ENCODE results near the gene NEK10. TPM values are rescaled to one million over a fixed set of nuclear protein-coding genes. Genes with fewer than 3 reads are reported as not detected.

NEK10 gene
- total and polyA plus RNA-seq, 2 donors (not counting 3 experiments of a cell fraction or from before 2014, with no cell fraction given), result 0.32 to 5.0 TPM

- H3K4me1 ChIP-seq (ENCODE audit: control insufficient read depth, extremely low read depth, insufficient read depth, low read length), result no peaks in the 10 kb centered on the region
- no TSS peak for BruUV-seq (replicated peaks)
- no peak for TF ChIP-seq POLR2AphosphoS5 (IDR thresholded peaks at IDR 0.05; ENCODE audit: insufficient read depth, low read depth, low read length)
- TF ChIP-seq CTCF (IDR thresholded peaks at IDR 0.05; ENCODE audit: extremely low read depth in 1 of 2, insufficient read depth in 1 of 2, low read depth in 1 of 2, low read length in 2 of 2), result no peak
- no peak for TF ChIP-seq EZH2 (IDR thresholded peaks at IDR 0.05; ENCODE audit: borderline replicate concordance, low read depth, low read length, severe bottlenecking)
- H4K20me1 ChIP-seq (replicated peaks; ENCODE audit: control insufficient read depth, extremely low read depth, insufficient read depth, low read length), result no peaks in the 10 kb centered on the region
- H3K4me2 ChIP-seq (ENCODE audit: insufficient read depth, low read length), result no peak overlapping the region
- no peak overlapping the region for H3K27ac ChIP-seq (ENCODE audit: insufficient read depth, low read depth, low read length)
- no peaks in the 10 kb centered on the region for H3K9me1 ChIP-seq (replicated peaks; ENCODE audit: control insufficient read depth, extremely low read depth, insufficient read depth, low read length)
- intact Hi-C loops (cut with micrococcal nuclease) (no loop called here), dilution Hi-C loops (cut with MboI; ENCODE audit: extremely low pct_ligation_motif_present, low sequenced_read_pairs) (no loop called here)
- H3K27me3 ChIP-seq (ENCODE audit: control insufficient read depth in 2 of 2, insufficient read depth in 2 of 2, low read length in 2 of 2), result no peaks in the 10 kb centered on the region
- H2AFZ ChIP-seq (ENCODE audit: low read depth, low read length), result no peak overlapping the region
- FAIRE-seq (no peak), DNase-seq (ENCODE audit: low read depth, low spot score) (no peak)
- H3K9me3 ChIP-seq (replicated peaks; ENCODE audit: control insufficient read depth, insufficient read depth, low read length), result no peaks in the 10 kb centered on the region
- ChIA-PET CTCF (interaction anchor here (2.4 kb wide), 1 partner anchor 12 kb away, joined by 7 read pairs; no protein-coding TSS in a partner anchor), POLR2A (no interaction called here)
- H3K79me2 ChIP-seq (ENCODE audit: control insufficient read depth, insufficient read depth, low read length), result no peaks in the 10 kb centered on the region
- no peak overlapping the region for H3K9ac ChIP-seq (replicated peaks; ENCODE audit: extremely low read depth, insufficient read depth, low read length)
- H3K4me3 ChIP-seq (replicated peaks in 1 of 3; ENCODE audit: insufficient read depth in 1 of 3, low read depth in 1 of 3, low read length in 3 of 3), result no peak overlapping the region
- H3K36me3 ChIP-seq (ENCODE audit: control insufficient read depth in 2 of 2, extremely low read depth in 1 of 2, insufficient read depth in 2 of 2, low read length in 2 of 2), result no peaks in the 10 kb centered on the region
Observed at GRCh38 chr3:27345493-27345892, 23.7 kb downstream of the NEK10 start.

- Histone ChIP-seq H3K36me3 (ENCODE audit: control insufficient read depth in 2 of 2, extremely low read depth in 1 of 2, insufficient read depth in 2 of 2, low read length in 2 of 2) (no peaks in the 10 kb centered on the region), H4K20me1 (replicated peaks; ENCODE audit: control insufficient read depth, extremely low read depth, insufficient read depth, low read length) (no peaks in the 10 kb centered on the region), H3K4me3 (replicated peaks in 1 of 3; ENCODE audit: insufficient read depth in 1 of 3, low read depth in 1 of 3, low read length in 3 of 3) (no peak overlapping the region), H3K79me2 (ENCODE audit: control insufficient read depth, insufficient read depth, low read length) (no peaks in the 10 kb centered on the region), H3K4me1 (ENCODE audit: control insufficient read depth, extremely low read depth, insufficient read depth, low read length) (no peaks in the 10 kb centered on the region), H3K4me2 (ENCODE audit: insufficient read depth, low read length) (no peak overlapping the region), H3K9me1 (replicated peaks; ENCODE audit: control insufficient read depth, extremely low read depth, insufficient read depth, low read length) (no peaks in the 10 kb centered on the region), H3K9me3 (replicated peaks; ENCODE audit: control insufficient read depth, insufficient read depth, low read length) (no peaks in the 10 kb centered on the region), H3K27me3 (ENCODE audit: control insufficient read depth in 2 of 2, insufficient read depth in 2 of 2, low read length in 2 of 2) (no peaks in the 10 kb centered on the region), H3K27ac (ENCODE audit: insufficient read depth, low read depth, low read length) (no peak overlapping the region), H2AFZ (ENCODE audit: low read depth, low read length) (no peak overlapping the region), H3K9ac (replicated peaks; ENCODE audit: extremely low read depth, insufficient read depth, low read length) (no peak overlapping the region)
- intact Hi-C loops (cut with micrococcal nuclease), result no loop called here
- CTCF ChIA-PET, result no interaction called here
- BruUV-seq (replicated peaks), result no TSS peak
- FAIRE-seq, result no peak
- TF ChIP-seq POLR2AphosphoS5 (IDR thresholded peaks at IDR 0.05; ENCODE audit: insufficient read depth, low read depth, low read length), result no peak
- no peak for TF ChIP-seq EZH2 (IDR thresholded peaks at IDR 0.05; ENCODE audit: borderline replicate concordance, low read depth, low read length, severe bottlenecking)
- no peak for TF ChIP-seq JUN (IDR thresholded peaks at IDR 0.05; ENCODE audit: borderline replicate concordance, insufficient read depth, insufficient read length, low read depth)
- no peak for TF ChIP-seq MAX (IDR thresholded peaks at IDR 0.05; ENCODE audit: insufficient read depth, insufficient read length)
- no peak for TF ChIP-seq GATA2 (IDR thresholded peaks at IDR 0.05; ENCODE audit: insufficient read depth, insufficient read length, low read depth, low read length)
- TF ChIP-seq POLR2A (IDR thresholded peaks at IDR 0.05; ENCODE audit: low read depth, low read length), result no peak
- no peak for TF ChIP-seq MYC (IDR thresholded peaks at IDR 0.05; ENCODE audit: low read depth, low read length)
- no peak for TF ChIP-seq CTCF (IDR thresholded peaks at IDR 0.05; ENCODE audit: extremely low read depth in 1 of 2, insufficient read depth in 1 of 2, low read depth in 1 of 2, low read length in 2 of 2)
- TF ChIP-seq FOS (IDR thresholded peaks at IDR 0.05; ENCODE audit: borderline replicate concordance, insufficient read depth, low read length), result no peak
- dilution Hi-C loops (cut with MboI; ENCODE audit: extremely low pct_ligation_motif_present, low sequenced_read_pairs), result no loop called here
- DNase-seq (ENCODE audit: low read depth, low spot score), result no peak
- POLR2A ChIA-PET, result no interaction called here
Observed at GRCh38 chr3:27345045-27345444, 24.1 kb downstream of the NEK10 start.
